Suprapubic skin (tissue), 4 donors: ENCODE measurements around the gene SNURF. TPM values are rescaled to one million over a fixed set of nuclear protein-coding genes. Genes with fewer than 3 reads are reported as not detected.

Experiments
- DNase-seq, 2 donors: peaks; one replicate each; pipeline ENCODE4 v3.0.0-alpha.2; 2019; ENCODE audit warnings: low spot score in 2 of 2
- H3K27ac ChIP-seq: fragments of 200-600 bp; sonication (generic); one replicate; pipeline ENCODE4 v1.5.1; 2019
- H3K27me3 ChIP-seq: fragments of 200-600 bp; sonication (generic); one replicate; pipeline ENCODE4 v1.5.1; 2019
- H3K36me3 ChIP-seq: fragments of 200-600 bp; sonication (generic); one replicate; pipeline ENCODE4 v1.5.1; 2019
- H3K4me1 ChIP-seq: fragments of 200-600 bp; sonication (generic); one replicate; pipeline ENCODE4 v1.5.1; 2019
- H3K4me3 ChIP-seq: fragments of 200-600 bp; sonication (generic); one replicate; pipeline ENCODE4 v1.5.1; 2019; ENCODE audit warnings: mild to moderate bottlenecking
- H3K9me3 ChIP-seq: fragments of 200-600 bp; sonication (generic); one replicate; pipeline ENCODE4 v1.5.1; 2019
- EP300 ChIP-seq: sonication (generic); formaldehyde crosslinking; IDR thresholded peaks from one replicate; pipeline ENCODE4 v1.6.1; 2017; ENCODE audit warnings: antibody characterized with exemption
- POLR2A ChIP-seq, 2 donors: fragments of 450-650 bp; IDR thresholded peaks; one replicate each; pipeline ENCODE4 v1.6.1; 2017; ENCODE audit warnings: antibody characterized with exemption in 2 of 2, mild to moderate bottlenecking in 2 of 2, moderate library complexity in 2 of 2
- POLR2AphosphoS5 ChIP-seq, 3 donors: sonication (generic); formaldehyde crosslinking; IDR thresholded peaks; one replicate each; pipeline ENCODE4 v1.6.1; 2017; ENCODE audit warnings: antibody characterized with exemption in 3 of 3
- WGBS: methylation state at CpG from one replicate; pipeline ENCODE4 v1.1.5; 2018; 5-methylcytosine and 5-hydroxymethylcytosine counted together
- total RNA-seq, 4 donors: library from RNA; depleted of rRNA; stranded (reverse); fragments of >200 nt; gene quantifications; one replicate each; pipeline ENCODE4 v1.1.0, GENCODE V29; 2016
- TF ChIP-seq, protein P1 (sequence below), 2 donors: fragments of 200-600 bp in 1 of 2; fragments of 450-650 bp in 1 of 2; sonication (generic) in 1 of 2; IDR thresholded peaks; one replicate each; pipeline ENCODE4 v1.5.1; 2016 to 2019; ENCODE audit warnings: antibody characterized with exemption in 2 of 2, mild to moderate bottlenecking in 1 of 2, moderate library complexity in 1 of 2

Gene SNURF
- total RNA-seq, 4 donors from 2014 or later, result 7.1 to 17.8 (median 9.8) TPM; not detected in 1

DNA sequence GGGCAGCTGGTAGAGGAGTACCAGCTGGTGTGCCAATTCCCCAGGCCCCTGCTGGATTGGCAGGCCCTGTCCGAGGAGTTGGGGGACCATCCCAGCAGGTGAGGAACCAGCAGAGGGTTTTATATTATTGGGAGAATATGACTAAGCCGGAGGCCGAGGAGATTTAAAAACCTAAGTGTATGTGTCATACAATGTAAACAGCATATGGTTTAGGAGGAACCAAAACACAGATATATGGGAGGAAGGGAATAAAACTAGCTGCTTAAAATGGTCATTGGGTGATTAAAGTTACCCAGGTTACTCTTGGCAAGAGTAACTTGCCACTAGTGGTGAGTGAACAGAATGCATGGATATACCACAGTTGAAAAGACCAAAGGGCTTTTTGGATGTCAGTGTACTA is 22.1 kb downstream of the SNURF start:
- Histone ChIP-seq H3K4me3 (no peak overlapping the region), H3K4me1 (no peaks in the 10 kb centered on the region), H3K36me3 (peaks cover 83% of the 10 kb centered on the region), H3K27me3 (no peaks in the 10 kb centered on the region), H3K9me3 (no peaks in the 10 kb centered on the region), H3K27ac (no peak overlapping the region)
- no peak for DNase-seq
- WGBS, result 93% methylated on average over 3 of the region's 3 CpGs
- TF ChIP-seq, protein P1, sequence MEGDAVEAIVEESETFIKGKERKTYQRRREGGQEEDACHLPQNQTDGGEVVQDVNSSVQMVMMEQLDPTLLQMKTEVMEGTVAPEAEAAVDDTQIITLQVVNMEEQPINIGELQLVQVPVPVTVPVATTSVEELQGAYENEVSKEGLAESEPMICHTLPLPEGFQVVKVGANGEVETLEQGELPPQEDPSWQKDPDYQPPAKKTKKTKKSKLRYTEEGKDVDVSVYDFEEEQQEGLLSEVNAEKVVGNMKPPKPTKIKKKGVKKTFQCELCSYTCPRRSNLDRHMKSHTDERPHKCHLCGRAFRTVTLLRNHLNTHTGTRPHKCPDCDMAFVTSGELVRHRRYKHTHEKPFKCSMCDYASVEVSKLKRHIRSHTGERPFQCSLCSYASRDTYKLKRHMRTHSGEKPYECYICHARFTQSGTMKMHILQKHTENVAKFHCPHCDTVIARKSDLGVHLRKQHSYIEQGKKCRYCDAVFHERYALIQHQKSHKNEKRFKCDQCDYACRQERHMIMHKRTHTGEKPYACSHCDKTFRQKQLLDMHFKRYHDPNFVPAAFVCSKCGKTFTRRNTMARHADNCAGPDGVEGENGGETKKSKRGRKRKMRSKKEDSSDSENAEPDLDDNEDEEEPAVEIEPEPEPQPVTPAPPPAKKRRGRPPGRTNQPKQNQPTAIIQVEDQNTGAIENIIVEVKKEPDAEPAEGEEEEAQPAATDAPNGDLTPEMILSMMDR (IDR thresholded peaks at IDR 0.05), result no peak

DNA sequence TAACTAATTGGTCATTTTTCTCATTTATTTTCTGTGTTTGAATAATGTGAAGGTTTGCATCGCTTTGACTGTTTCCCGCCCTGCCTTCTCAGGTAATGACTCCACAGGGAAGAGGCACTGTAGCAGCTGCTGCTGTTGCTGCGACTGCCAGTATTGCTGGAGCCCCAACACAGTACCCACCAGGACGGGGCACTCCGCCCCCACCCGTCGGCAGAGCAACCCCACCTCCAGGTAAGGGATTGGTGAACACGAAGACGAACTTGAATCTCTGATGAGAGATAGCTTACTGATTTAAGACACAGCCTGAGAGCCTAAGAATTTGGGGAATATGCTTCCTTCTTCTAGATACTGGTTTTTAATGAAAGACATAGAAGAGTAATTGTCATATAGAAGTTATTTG is 22.9 kb downstream of the SNURF start:
- Histone ChIP-seq H3K4me3 (no peak overlapping the region), H3K27ac (no peak overlapping the region), H3K36me3 (peaks cover 89% of the 10 kb centered on the region), H3K4me1 (no peaks in the 10 kb centered on the region), H3K27me3 (no peaks in the 10 kb centered on the region), H3K9me3 (peaks cover 4% of the 10 kb centered on the region)
- WGBS, result 89% methylated on average over 9 of the region's 9 CpGs
- no peak for DNase-seq
- TF ChIP-seq, protein P1 (IDR thresholded peaks at IDR 0.05), result no peak
- TF ChIP-seq POLR2AphosphoS5 (IDR thresholded peaks at IDR 0.05) (no peak), POLR2A (IDR thresholded peaks at IDR 0.05) (no peak), EP300 (no peak)

DNA sequence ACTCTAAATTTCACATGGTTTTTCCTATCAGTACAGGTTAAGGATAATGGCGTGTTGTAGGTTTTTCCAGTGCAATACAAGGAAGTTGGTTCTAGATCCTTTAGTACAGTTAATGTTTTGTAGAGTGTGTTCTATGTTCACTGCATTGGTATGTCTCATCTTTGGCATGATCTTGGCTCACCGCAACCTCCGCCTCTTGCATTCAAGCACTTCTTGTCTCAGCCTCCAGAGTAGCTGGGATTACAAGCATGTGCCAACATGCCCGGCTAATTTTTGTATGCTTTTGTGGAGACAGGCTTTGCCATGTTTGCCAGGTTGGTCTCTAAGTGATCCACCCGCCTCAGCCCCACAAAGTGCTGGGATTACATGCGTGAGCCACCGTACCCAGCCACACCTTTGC is 30.4 kb downstream of the SNURF start:
- H3K4me3 ChIP-seq, result no peak overlapping the region
- WGBS, result 87% methylated on average over 7 of the region's 7 CpGs
- no peaks in the 10 kb centered on the region for H3K4me1 ChIP-seq
- H3K27me3 ChIP-seq, result no peaks in the 10 kb centered on the region
- no peak overlapping the region for H3K27ac ChIP-seq
- DNase-seq, result no peak
- H3K36me3 ChIP-seq, result peaks cover 60% of the 10 kb centered on the region
- TF ChIP-seq EP300, result no peak
- no peak for TF ChIP-seq POLR2AphosphoS5 (IDR thresholded peaks at IDR 0.05)
- TF ChIP-seq POLR2A (IDR thresholded peaks at IDR 0.05), result no peak
- peaks cover 8% of the 10 kb centered on the region for H3K9me3 ChIP-seq

DNA sequence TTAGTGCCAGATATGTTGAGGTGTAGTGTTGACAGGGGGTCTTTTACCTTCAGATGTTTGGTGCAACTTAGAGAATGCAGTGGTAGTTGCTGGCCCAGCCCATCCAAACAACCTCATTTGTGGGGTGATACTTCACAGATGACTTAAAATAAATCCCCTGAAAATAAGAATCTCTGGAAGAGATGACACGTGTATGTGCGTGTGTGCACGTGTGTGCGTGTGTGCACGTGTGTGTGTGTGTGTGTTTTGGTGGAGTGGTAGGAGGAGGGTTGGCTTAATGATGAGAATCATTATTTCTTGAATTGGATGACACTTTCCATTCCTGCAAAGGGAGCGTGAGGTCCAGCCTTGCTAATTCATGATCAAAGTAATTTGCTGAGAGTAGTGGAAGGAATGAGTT is 31.9 kb downstream of the SNURF start:
- Histone ChIP-seq H3K4me1 (no peaks in the 10 kb centered on the region), H3K36me3 (peaks cover 46% of the 10 kb centered on the region), H3K4me3 (no peak overlapping the region), H3K27ac (no peak overlapping the region), H3K27me3 (no peaks in the 10 kb centered on the region), H3K9me3 (peaks cover 8% of the 10 kb centered on the region)
- TF ChIP-seq POLR2AphosphoS5 (IDR thresholded peaks at IDR 0.05) (no peak), POLR2A (IDR thresholded peaks at IDR 0.05) (no peak), EP300 (no peak)
- TF ChIP-seq, protein P1 (IDR thresholded peaks at IDR 0.05), result no peak
- DNase-seq, result no peak
- 89% methylated on average over 6 of the region's 6 CpGs for WGBS

Other genes starting within 250 kb of the SNURF start
- 10 to 100 TPM; 42.1 to 67.8 (median 48.3) TPM for gene SNRPN, start within 50 bp of the SNURF start, total RNA-seq